CD4-positive, alpha-beta T cell treated with Interferon gamma for 1 hour (primary cell): ENCODE results near the gene DISP1.

Source experiments
- DNase-seq: peaks from one replicate; pipeline ENCODE4 v3.0.0-alpha.2; 2020

Gene DISP1, protein sequence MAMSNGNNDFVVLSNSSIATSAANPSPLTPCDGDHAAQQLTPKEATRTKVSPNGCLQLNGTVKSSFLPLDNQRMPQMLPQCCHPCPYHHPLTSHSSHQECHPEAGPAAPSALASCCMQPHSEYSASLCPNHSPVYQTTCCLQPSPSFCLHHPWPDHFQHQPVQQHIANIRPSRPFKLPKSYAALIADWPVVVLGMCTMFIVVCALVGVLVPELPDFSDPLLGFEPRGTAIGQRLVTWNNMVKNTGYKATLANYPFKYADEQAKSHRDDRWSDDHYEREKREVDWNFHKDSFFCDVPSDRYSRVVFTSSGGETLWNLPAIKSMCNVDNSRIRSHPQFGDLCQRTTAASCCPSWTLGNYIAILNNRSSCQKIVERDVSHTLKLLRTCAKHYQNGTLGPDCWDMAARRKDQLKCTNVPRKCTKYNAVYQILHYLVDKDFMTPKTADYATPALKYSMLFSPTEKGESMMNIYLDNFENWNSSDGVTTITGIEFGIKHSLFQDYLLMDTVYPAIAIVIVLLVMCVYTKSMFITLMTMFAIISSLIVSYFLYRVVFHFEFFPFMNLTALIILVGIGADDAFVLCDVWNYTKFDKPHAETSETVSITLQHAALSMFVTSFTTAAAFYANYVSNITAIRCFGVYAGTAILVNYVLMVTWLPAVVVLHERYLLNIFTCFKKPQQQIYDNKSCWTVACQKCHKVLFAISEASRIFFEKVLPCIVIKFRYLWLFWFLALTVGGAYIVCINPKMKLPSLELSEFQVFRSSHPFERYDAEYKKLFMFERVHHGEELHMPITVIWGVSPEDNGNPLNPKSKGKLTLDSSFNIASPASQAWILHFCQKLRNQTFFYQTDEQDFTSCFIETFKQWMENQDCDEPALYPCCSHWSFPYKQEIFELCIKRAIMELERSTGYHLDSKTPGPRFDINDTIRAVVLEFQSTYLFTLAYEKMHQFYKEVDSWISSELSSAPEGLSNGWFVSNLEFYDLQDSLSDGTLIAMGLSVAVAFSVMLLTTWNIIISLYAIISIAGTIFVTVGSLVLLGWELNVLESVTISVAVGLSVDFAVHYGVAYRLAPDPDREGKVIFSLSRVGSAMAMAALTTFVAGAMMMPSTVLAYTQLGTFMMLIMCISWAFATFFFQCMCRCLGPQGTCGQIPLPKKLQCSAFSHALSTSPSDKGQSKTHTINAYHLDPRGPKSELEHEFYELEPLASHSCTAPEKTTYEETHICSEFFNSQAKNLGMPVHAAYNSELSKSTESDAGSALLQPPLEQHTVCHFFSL (N-terminal part only)

DNA sequence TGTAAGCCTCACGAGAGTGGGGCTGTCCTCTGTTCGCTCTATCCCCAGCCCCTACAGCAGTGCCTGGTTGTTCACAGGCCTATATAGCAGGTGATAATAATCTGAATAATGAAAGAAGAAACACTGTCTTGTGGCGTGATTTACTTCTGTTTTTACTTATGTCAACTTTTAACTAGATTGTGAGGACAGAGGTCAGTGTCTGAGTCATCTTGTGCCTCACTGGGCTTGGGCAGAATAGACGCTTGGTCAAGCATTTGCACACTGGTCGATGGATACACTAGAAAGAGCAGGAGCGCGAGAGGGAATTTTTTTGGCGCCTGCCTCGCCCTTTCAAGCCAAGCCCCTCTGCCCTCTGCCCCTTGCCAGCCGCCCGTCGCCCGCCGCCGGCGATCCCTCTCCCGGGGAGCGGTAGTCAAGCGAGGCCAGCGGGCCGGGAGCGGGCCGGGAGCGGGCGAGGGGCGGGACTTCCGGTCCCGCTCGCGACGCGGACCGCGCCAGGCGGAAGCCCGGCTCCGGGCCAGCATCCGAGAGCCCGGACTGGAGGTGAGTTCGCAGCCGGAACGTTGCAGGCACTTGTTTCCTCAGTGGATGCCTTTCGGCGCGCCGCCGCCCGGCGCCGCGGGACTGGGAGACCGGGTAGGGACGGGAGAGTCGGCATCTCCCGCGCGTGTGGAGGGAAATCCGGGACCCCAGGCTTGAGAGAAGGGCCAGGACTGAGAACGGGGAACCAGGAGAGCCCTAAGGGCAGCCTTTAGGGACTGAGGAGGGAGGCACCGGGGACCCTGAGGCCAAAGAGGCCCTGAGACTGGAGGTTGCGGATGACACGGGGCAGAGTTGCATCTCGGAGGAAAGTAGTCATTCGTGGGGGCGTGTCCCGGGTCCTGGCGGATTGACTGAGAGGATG lies at the start of gene DISP1:
DISP1 (plus strand) TSS at position 504 of the 904 bp plus-strand sequence. CDS start 127,785 bp downstream, outside the sequence.
- DNase-seq, result peak; percentile 74

DNA sequence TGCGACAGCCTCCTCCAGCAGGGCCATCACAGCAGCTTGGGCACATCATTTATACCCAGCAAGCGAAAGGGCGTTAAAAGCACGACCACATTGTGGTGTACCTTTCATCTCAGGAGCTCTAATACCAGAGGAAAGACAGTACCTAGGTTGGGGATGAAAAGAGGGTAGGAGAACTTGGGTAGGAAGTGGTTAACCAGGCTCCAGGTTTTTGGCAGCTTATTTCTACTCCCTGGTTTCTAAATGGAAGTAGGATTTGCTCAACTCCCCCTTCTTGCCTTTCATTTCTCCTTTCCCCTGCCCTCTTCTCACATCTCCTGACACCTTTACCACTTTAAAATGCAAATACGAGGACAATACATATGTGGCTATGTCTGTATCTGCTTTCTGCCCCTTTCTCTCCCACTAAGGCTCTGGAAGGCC lies 47.7 kb upstream of the DISP1 start:
- no peak for DNase-seq

DNA sequence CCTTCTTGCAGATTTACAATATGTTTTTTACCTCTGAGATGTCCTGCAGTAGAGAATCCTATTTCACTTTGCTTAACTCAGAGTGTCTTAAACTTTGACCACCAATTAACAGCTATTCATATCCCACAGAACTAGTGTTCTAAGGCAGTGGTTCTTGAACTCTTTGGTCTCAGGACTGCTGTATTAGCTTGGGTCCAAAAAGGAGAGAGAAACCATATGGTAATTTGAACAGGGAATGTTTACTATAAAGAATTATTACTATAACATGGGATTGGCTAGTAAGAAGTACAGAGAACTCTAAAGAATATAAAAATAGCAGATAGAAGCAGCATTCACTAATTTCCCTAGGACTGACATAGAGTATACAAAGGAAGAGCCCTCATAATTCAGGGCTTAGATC lies 46.2 kb upstream of the DISP1 start:
- DNase-seq, result no peak

DNA sequence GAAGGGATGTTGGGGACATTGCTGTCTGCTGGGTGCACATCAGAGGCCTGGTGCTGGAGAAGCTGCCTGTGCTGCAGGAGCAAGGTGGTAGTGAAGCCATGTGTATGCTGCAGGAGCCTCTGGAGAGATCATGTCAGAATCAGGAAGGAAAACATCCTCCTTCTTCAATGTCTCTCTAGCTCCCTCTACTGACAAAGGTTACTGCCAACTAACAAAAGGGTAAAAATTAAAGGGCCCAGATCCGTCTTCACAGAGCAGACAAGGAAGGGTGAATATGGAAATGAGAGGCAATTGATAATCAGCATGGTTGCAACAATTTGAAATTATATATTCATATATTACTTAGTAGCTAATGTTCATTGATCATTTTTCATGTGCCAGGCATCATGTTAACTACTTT lies 45.7 kb upstream of the DISP1 start:
- DNase-seq, result no peak

DNA sequence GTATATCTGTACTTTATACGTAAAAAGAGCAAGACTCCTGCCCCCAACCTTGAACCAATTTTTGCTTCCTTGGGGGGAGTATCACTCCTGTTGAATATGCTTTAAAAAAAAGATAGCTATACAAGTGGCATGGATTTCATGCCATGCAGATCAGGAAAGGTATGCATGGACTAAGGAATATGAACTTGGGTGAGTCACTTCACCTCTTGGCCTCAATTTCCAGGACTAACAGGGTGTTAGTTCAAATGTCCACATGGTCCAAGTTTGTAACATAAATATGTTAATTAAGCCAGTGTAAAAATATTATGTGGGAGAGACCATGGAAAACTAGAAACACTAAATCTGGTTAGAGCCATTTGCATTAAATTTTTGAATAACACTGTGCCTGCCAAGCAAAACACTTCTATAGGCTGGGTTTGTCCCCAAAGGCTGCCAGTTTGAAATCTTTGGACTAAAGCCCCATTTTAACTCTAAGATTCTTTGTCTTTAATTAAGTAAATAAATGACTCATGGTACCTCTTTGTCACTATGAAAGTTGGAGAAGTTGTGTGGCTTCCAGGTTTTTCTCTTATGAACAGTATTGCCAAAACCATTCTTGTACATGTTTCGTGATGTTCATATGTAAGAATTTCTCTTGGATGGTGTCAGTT lies 44.7 kb upstream of the DISP1 start:
- DNase-seq, result no peak

DNA sequence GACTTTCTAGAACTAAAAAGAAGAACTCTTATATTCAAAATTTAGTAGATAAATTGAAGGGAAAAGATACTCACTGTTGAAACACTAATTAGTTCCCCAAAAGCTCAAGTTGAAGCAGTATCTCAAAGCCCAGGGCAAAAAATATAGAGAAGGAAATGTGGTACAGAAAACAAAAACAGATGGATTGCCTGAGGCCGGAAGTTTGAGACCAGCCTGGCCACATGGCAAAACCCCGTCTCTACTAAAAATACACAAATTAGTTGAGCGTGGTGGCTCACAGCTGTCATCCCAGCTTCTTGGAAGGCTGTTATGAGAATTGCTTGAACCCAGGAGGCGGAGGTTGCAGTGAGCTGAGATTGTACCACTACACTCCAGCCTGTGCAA lies 41.9 kb upstream of the DISP1 start:
- peak; percentile 33 for DNase-seq

DNA sequence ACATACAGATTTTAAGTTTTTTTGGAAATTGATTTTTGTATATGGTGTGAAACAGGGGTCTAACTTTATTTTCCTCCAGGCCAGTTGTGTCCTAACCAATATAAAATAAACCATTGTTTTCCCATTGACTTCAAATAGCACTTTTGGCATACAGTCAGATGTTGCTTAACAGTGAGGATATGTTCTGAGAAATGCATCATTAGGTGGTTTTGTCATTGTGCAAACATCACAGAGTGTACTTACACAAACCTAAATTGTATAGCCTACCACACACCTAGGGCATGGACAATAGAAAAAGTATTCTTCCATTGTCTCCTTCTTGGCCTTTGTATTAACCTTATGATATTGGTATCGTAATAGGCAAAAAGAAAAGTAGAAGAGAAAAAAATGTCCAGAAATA lies 37.4 kb upstream of the DISP1 start:
- DNase-seq, result no peak

DNA sequence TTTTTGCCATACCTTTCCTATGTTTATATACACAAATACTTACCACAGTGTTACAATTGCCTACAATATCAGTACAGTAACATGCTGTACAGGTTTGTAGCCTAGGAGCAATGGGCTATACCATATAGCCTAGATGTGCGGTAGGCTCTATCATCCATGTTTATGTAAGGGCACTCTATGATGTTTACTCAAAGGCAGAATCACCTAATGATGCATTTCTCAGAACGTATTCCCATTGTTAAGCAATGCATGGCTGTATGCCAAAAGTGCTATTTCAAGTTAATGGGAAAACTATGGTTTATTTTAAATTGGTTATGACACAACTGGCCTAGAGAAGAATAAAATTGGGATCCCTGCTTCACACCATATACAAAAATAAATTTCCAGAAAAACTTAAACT lies 36.9 kb upstream of the DISP1 start:
- no peak for DNase-seq

DNA sequence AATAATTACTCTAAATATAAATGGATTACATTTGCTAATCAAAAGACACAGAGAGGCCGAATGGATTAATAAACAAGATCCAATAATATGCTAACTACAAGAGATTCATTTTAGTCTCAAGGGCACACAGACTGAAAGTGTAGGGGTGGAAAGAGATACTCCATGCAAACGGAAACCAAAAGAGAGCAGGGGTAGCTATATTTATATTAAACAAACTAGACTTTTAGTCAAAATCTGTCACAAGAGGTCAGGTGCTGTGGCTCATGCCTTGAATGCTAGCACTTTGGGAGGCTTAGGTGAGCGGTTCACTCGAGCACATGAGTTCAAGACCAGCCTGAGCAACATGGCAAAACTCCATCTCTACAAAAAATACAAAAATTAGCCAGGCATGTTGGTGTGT lies 33.6 kb upstream of the DISP1 start:
- DNase-seq, result no peak

DNA sequence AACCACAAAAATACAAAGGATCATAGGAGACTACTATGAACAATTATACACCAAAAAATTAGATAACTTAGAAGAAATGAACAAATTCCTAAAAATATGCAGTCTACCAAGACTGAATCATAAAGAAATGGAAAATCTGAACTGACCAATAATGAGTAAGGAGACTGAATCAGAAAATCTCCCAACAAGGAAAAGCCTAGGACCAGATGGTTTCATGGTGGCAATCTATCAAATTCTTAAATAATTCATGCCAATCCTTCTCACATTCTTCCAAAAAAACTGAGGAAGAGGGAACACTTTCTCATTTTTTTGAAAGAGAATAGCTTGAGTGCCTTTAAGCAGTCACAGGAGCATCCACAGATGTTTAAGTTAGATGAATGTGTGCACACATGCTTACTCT lies 31.8 kb upstream of the DISP1 start:
- DNase-seq, result no peak

DNA sequence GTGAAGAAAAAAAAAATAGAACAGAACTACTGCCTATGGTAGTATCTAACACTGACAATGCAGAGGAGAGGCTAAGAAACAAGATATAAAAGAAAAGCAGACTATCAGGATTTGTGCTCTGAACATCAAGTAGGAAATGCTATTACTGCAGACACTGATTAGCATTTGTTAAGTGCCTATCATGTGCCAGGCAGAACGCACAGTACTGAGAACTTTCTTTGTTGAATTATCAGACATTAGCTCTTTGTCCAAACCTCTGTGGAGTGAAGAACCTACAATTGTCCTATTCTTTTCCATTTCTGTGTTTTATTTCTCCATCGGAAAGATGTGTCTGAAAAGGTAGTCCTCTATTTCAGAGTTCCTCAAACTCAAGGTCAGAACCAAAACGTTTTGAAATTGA lies 30.5 kb upstream of the DISP1 start:
- no peak for DNase-seq

DNA sequence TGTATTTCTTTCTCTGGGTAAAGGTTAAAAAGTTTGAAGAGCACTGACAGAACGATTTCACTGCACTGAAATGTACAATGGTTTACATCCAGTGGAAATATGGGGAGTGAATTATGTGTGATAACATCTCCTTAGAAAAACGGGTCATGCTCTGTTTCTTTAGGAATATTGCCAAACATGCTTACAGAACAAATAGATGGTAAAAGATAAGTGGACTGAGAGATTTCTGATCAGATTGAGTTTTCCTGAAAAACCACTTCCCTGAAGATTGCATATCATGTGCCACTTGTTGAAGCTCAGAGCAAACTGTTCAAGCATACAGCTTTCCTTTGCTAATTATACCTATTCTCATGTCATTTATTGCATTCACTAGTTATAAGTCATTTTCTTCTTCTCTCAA lies 29.9 kb upstream of the DISP1 start:
- no peak for DNase-seq

DNA sequence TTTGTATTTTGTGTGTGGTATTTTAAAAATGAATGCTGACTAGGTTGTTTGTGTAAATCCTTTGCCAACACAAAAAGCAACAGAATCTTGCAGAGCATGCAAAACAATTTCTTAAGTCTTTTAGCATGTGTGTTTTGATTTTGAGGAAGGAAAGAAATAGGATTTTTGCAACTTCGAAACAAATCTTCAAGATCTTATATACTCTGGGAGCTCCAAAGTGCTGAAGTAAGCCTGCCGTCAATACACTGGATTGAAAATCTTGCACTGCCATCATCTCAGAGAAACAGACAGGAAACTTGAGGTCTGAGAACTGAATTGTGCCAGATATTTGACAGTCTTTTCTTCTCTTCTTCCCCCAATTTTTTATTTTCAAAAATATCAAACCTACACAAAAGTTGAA lies 29.3 kb upstream of the DISP1 start:
- no peak for DNase-seq

DNA sequence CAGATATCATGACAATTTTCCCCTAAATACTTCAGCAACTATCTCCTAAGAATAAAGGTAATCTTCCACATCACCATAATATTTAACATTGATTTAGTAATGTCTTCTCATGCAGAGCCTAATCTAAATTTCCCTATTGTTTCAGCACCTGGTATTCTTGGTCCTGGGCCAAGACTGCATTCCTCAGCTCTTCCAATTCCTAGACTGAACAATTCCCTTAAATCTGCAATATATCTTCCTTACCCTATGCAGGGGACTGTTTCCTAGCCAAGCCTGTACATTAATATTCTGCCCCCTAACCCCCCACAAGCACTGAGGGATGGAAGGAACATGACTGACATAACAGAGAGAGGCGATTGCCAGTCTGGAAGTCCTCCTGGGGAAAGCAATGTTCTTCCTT lies 28.7 kb upstream of the DISP1 start:
- DNase-seq, result no peak

DNA sequence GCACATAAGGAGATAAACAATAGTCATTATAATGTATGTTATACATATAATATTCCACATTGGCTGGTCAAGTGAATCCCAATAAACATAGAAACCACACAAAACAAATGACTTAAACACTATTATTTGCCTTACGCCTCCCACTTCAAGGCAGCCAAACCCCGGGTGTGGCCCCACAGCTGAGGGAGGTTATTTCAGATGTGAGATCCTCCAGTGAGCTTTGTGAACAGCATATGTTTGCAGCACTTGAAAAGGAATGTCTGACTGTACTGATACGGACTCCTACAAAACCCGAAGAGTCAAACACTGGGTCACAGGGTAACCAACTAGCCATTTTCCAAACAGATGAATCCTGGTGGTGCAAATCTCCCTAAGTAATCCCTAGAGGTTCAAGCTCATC lies 27.1 kb upstream of the DISP1 start:
- no peak for DNase-seq

DNA sequence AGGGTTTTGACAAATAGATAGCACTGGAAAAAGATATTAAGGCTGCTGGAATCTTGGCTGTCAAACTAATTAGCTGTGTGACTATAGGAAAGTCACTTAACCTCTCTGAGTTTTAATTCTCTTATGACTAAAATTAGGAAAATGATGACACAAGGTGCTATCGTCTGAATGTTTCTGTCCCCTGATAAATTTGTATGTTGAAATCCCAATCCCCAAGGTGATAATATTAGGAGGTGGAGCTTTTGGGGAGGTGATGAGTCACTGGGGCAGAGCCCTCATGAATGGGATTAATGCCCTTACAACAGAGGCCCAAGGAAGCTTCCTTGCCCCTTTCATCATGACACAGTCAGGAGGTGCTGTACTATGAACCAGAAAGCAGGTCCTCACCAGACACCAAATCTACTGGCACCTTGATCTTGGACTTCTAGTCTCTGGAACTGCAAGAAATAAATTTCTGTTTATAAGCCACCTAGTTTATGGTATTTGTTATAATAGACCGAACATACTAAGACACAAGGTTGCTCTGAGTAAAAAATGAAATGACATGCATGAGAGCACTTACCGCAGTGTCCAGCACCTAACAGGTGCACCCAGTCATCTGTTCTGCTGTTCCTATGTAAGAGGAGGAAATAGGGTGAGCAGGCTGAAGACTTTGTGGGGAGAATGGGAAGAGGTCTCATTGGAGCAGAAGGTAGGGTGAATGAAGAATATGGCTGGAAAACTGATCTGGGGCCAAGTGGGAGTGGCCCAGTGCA lies 26.3 kb upstream of the DISP1 start:
- no peak for DNase-seq

DNA sequence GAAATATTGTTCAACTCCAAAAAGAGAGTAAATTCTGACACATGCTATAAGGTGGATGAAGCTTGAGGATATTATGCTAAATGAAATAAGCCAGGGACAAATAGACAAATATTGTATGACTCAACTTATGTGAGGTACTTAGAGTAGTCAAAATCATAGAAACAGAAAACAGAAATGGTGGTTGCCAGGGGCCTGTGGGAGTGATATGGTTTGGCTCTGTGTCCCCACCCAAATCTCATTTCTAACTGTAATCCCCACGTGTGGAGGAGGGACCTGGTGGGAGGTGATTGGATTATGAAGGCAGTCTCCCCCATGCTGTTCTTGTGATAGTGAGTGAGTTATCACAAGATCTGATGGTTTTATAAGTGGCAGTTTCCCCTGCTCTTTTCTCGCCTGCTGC lies 24.7 kb upstream of the DISP1 start:
- no peak for DNase-seq

DNA sequence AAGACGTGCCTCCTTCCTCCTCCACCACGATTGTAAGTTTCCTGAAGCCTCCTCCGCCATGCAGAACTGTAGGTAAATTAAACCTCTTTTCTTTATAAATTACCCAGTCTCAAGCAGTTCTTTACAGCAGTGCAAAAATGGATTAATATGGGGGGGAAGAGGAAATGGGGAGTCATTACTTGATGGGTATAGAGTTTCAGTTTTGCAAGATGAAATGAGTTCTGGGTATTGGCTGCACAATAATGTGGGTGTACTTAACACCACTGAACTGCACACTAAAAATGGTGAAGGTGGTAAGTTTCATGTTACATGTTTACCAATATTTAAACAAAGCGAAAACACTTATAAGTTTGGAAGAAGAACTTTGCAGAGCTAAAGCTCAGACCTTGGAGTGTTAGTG lies 24.3 kb upstream of the DISP1 start:
- no peak for DNase-seq

DNA sequence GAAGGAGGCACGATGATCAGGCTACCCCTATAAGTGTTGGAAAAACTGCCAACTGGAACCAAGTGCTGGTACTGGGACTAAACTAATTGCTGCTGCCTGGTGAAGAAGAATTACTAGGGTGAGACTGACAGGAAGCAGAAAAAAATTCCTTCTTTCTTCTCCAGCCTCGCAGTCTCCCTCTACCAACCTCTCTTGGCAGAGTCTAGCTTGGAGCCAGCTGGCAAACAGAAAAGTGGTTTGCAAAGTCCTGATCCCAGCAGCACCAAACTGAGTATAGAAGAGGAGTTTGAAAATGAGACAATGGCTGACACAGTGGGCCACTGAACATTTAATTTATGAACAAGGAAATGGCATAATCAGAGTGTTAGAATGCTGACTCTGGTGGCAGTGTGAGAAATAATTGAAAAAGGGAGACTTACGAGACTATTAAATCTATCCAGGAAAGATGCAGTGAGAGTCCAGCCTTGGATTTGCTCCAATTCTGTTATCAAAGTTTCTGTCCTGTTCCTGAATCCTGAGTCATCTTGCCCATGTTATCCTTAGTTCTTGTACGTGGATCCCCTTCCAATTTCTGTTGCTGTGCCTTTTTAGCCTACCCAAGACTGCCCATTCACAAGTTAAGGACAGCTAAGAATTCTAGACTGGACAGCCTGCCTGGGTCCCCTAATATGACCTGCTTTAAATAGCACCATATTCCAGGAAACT lies 23.7 kb upstream of the DISP1 start:
- DNase-seq, result no peak

DNA sequence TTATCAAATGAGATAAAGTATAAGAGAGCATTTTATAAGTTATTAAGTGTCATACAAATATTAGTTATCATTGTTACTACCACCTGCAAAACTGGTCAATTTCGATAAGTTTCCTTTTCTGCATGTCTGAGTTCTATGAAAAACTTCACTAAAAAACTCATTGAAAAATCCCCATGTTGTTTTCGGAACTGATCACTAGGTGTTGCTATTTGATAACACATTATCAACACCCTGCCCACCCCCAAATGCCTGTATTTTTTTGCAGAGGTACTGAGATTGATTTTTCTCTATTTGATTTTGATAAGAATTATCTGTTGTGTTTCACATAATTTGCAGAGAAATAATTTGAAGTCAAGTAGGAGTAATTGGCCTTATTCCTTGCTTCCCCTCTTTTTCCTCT lies 22.1 kb upstream of the DISP1 start:
- DNase-seq, result no peak
